GM18873 (cell line): ENCODE data around the gene ANK3.

ENCODE experiments used
- ATAC-seq: cut with Tn5 transposase; IDR thresholded peaks from one replicate; pipeline ENCODE4 v1.9.1; 2021; ENCODE audit warnings: mild to moderate bottlenecking, moderate library complexity, moderate number of reproducible peaks; ENCODE audit not compliant: unreplicated experiment, low FRiP score

The ANK3 gene

DNA sequence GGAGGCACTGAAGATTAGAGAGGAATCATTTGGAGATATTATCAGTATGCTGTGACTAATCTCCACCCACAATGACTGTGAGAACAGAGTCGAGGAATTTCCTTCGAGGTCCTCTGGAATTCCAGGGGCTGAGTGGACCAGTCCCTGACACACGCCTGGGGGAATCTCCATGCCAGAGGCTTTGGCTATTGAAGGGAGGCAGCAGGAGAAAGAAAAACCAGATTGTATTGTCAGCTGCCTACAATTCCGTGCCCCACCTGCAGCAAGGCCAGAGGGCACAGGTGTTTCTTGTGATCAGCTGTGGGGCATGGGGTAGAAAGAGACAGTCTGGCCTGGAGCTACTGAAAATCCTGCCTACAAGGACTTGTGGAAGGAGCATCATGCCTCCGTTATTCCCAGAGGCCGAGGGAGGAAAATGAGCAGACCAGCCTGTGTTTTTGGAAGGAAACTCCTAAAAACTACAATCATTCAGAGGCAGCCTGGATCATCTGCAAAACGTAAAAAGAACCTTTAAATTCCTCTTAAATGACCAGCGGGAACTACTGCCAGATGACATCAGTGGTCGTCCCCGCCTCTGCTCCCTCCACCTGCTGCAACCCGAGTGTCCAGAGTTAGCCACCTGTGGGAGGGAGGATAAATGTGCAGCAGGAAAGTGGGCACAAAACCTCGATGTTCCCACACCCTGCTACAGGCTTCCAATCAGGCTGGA is 25.4 kb upstream of the ANK3 start:
- ATAC-seq: no peak

DNA sequence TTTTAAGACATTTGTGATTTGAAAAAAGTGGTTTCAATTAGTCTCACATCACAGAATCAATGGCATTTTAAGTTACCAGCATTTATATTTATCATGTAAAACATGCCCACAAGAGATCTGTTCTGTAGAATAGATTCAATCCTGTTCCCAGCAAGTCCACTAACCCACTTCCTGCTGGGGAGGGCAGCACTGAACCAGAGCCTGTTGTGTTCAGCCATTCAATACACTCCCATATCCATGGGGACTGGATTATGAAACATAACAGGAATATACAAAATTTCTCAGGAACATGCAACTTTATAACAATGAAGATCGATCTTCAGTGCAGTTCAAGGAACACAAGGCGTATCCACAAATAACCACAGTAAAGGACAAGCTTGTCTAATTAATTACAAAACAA is 24.4 kb upstream of the ANK3 start:
- no peak for ATAC-seq

DNA sequence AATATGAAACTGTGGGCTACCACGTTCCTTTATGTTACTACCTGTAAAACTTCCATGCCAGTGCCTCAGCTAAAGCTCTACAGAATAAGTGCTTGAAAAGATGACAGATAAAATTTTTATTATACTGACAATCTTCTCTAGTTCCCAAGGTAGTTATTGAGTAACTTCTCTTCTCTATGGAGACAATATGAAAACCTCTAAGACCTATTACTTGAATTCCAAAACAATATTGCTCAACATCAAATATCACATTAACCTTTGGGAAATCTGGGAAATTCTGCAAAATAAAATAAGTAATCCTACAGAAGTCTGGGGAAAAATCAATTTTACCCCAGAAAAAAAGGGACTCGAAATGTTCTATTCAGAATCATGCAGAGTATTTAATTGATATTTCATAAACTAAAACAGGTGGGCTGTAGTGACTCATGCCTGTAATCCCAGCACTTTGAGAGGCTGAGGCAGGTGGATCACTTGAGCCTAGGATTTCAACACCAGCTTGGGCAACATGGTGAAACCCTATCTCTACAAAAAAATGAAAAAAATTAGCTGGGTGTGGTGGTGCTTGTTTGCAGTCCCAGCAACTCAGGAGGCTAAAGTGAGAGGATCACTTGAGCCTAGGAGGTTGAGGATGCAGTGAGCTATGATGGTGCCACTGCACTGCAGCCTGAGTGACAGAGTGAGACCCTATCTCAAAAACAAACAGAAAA is 23.8 kb upstream of the ANK3 start:
- ATAC-seq: no peak

DNA sequence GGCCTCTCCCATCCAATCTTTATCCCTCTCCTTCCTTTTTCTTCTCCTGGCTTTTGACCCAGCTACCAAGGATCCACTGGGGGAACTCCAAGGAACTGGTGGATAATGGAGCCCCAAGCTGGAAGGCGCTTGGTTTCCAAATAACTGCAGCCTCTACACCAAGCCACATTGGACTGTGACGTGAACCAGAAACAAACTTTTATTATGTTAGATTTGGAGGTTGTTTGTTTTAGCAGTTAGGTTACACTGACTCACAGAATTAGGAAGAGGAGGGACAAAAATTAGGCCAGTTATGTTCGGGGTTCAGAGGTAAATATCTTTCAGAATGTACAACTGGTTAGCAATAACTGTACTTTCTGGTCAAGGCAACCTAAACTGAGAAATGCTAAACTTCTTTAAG is 21.3 kb upstream of the ANK3 start:
- ATAC-seq: no peak

DNA sequence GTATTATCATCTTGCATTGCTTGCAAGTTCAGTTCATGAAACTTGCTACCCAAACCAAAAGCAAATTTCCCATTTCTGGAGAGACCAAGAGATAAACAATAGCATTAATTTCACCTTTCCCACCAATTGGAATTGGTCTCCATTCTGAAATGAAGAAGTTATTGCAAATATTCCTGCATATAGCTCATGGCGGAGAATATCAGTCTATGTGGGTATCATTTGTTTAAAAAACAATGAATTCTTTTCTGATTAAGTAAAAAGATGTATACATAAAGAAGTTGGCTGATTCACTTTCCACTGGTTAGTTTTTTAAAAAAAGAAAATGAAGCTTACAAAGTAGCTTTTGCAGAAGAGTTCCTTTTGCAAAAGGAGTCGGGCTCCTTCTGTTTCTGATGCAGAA is 19.5 kb upstream of the ANK3 start:
- ATAC-seq: no peak

DNA sequence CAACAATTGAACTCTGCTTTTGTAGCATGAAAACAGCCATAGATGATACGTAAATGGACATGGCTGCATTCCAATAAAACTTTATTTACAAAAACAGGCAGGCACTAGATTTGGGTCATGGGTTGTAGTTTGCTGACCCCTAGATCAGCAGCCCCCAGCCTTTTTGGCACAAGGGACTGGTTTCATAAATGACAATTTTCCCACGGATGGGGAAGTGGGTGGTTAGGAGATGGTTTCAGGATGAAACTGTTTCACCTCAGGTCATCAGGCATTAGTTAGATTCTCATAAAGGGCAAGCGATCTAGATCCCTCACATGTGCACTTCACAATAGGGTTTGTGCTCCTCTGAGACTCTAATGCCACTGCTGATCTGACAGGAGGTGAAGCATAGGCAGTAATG is 16.5 kb upstream of the ANK3 start:
- ATAC-seq: no peak

DNA sequence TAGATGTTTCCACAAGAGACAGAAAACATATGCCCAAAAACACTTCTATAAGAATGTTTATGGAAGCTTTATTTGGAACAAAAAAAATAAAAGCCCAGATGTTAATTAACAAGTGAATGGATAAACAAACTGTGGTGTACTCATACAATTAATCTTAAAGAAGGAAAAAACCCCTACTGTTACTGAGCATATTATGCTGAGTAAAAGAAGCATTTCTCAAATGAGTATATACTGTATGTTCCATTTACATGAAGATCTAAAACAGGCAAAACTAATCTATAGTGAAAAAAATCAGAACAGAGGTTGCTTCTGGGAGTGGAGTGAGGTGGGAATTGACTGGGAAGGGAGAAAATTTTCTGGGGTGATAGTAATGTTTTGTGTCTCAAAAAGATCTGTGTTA is 15.5 kb upstream of the ANK3 start:
- no peak for ATAC-seq

DNA sequence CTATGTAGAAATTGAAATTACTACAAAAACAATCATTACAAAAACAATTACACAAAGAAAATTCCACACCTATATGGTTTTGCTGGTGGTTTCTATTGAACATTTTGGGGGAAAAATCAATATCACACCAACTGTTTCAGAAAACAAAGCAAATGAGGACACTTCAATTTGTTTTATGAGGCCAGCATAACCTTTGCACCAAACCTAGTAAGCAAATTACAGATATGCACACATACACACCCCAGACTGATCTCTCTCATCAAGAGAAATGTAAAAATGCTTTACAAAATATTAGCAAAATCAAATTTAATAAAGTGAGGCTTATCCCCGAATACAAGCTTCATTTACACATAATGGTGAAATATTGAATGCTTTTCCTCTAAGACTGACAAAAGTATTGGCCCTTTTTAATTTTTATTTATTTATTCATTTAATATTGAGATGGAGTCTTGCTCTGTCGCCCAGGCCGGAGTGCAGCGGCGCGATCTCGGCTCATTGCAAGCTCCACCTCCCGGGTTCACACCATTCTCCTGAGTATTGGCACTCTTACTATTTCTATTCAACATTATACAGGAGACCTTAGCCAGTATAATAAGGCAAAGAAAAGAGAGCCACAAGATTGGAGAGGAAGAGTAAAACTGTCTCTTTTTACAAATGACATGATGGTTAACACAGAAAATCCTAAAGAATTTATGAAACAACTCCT is 13.6 kb upstream of the ANK3 start:
- ATAC-seq: no peak

DNA sequence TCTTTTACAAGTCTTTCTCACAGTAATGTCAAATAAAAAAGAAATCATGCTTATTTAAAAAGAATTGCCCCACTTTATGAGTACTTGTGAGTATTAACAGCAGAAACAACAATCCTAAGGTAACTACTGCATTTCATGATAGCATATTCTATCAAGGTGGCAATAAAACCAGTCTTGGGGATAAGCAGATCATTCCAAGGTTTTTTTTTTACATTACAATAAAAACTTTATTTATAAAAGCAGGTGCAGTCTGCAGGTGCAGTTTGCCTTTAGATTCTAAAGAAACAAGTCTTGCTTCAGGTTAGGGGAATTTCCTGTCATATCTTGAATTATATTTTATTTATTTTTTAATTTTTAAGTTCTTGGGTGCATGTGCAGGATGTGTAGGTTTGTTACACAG is 10.7 kb upstream of the ANK3 start:
- no peak for ATAC-seq

DNA sequence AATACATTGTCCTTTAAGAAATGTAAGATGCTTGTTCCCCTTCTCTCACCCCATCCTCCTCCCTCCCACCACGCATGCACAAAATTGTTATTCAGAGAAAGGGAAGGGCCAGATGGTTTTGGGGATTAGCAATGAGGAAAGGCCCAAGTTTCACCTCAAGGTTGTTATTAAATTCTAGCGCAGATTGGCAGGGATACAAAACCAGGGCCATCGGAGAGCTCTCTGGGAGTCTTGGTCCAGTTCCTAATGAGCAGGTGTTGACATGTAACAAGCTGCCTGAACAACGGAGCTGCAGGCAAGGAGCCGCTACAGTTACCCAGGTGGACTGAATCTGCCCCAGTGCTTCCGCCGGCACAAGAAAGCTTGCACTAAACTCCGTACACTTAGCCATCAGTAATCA is 9.7 kb upstream of the ANK3 start:
- no peak for ATAC-seq

DNA sequence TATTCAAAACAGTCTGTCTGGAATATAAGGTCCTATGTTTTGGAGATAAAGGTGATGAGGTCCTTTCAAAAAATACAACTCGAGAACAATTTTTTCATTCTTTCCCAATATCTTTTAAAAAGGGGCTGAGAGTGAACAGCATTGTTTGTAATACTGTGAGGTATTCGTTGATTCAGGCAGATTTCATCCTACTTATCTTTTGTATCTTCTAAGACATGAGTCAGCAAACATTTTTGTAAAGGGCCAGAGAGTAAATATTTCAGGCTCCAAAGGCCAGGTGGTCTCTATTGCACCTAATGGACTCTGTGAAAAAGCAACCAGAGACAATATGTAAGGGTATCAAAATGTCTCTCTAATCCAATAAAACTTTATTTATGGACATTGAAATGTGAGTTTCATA is 8.1 kb upstream of the ANK3 start:
- no peak for ATAC-seq

DNA sequence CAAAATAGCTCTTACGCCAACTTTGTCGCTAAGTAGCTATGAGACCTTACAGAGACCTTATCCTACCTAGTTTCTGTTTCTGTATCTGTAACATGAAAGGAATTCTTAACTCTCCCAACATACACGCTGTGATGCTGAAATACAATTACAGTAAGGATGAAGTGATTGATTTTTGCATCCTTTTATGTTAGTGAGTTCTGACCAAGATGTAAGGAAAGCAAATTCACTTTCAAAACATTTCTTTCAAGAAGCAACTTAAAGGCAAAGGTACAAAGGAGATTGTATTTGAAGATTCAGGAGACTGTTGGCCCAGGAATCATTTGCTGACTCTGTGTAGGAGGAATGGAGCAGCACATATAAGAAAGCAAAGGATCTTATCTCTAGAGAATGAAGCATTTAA is 7.1 kb upstream of the ANK3 start:
- no peak for ATAC-seq

DNA sequence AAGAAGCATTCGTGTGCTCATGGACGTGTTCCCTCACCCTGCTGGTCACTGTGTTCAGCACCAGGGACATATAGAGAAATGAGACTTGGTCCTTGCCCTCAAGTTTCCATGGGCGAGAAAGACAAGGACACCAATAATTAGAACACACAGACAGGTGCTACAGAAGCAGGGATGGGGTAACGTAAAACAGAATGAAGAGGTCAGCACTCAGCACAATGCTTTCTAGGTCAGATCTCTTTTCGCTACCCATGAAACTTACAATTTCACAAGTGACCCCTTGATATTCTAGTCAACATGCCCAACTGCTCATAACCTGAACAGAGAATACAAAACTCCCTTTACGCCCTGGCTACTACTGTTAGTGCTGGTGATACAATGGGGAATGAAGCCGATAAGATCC is 6.0 kb upstream of the ANK3 start:
- ATAC-seq: no peak

DNA sequence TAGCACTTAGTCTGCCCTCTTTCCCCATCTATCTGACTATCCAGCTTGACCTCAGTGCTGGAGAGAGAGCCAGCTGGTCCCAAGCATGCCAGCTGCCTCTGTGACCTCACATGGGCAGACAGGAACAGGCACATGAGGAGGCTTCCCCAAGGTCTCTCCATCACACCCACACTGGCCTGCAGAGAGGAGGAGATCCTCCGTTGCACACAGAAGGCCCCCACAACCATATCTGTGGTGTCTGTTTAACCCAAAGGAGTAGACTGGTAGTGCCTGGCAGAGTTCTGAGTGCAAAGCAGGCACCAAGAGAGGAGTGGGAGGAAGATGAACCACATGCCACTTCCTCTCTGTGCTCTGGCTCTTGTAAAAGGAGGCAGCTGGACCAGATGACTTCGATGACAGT is 4.8 kb upstream of the ANK3 start:
- no peak for ATAC-seq

DNA sequence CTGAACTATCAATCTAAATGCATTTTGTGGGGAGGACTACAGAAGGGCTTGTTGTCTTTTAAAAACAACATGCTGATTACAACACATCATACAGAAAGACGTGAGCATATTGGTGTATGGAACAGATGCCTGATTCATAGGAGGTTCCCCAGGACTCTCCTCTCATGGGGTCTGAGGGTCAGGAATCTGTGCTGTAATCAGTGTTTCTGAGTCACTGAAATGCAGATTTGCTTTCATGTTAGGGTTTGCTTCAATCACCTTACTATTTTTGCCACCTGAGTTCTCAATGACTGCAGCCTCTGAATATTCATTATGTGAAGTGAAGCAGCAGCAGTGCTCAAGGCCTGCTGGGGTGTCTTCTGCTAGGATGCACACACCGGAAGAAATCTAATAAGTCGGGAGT is 550 bp upstream of the ANK3 start:
- ATAC-seq: no peak

DNA sequence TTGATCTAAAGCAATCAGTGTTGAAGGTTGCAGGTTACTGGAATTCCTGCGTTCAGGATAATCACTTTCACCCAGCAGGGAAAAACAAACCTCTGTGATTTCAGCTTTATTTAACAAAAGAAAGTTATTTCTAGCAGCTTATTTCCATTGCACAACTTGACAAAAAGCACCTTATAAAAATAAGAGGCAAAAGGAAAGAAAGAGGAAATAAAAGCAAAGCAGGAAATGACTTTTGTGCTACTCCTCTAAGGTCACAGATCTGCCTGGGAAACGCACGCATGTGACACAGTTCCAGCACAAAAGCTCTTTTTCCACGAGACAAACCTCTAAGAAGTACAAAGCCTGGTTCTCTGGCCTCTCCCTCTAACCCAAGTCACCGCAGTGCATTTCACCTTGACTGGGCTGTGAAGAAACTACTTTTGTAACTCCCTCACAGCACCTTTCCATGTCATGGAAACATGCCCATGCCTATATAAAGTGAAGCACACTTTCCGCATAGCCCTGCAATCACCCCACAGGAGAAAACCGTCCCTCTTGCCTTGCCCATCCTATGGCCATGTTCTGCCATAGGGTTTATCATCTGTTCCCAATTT is 870 bp downstream of the ANK3 start:
- ATAC-seq: no peak

DNA sequence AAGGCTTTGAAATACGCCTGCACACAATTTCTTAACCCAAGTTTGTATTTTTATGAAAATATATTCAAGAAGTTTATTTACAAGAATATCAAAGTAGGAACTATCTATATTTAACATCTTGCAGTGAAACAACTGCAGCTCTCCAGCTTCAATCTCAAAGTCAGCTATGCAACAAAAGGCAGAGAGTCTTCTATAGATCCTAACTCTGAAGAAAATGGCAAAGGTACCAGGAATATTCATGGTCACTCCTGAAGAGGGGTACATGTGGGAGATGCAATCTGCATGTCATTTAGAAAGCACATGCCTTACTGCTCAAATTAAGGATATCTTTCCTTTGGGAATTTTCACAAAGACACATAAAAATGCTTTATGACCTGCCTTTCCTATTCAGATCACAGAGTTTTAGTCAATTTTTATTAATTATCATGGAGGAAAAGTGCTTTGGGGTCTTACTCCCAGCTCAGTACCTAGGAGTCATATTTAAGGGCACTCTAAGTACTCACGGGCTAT is 1.5 kb downstream of the ANK3 start:
- no peak for ATAC-seq

DNA sequence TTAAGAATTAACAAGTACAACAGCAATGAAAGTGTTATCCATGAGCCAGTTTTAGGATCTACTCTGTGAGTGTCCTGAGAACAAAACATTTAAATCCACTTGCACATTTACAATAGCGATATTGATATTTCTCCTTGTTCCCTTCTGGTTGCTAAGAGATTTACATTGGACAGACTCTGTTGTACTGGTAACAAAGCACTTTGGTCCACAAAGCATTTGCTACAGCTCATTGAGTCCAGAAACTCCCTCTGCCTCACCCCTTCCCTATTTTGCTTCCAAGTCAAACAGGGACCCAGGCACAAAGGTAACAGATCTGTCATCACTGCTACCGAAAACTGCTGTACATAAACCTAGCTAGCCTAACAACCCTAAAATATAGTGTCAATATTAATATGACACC is 2.1 kb downstream of the ANK3 start:
- ATAC-seq: no peak

DNA sequence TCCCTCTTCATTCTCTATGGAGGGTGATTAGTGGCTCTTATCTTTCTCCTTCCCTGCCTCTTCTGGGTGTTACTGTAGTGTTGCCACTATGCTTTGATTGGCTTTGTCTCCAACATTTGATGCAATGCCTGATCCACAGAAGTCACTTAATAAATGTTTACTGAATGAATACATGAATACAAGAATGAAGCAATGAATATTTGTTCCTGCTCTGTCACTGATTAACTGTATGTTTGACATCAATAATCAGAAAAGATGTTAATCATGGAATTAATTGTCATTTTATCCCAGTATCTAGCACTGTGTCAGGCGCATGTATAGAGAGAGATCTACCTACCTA is 4.3 kb downstream of the ANK3 start:
- no peak for ATAC-seq

DNA sequence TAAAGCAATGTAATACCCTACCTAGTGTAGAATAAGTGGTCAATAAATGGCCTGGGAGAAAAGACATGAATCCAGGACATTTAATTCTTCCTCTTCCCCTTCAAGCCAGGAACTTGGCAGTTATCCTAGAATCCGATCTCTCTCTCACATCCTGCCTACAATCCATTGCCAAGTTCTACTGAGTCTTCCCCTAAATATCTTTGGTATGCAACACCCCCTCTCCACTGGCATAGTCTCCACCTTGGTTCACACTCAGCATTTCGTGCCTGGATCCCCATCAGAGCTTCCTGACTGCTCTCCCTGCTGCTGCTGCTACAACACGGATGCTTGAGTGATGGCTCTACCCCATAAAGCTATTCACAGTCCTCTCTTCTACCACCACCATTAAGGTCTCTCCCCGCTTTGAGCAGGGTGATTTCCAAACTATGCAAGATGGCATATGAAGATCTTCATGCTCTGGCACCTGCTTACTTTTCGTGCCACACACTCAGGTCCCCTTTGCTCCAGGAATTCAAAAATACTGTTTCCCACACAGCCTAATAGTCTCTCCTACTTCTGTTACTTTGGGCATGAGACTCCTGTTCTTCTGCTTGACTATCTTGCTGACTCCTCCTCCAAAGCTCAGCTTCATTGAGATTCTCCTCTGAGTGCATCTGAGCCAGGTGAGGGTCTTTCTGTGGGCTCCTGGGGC is 4.8 kb downstream of the ANK3 start:
- no peak for ATAC-seq

DNA sequence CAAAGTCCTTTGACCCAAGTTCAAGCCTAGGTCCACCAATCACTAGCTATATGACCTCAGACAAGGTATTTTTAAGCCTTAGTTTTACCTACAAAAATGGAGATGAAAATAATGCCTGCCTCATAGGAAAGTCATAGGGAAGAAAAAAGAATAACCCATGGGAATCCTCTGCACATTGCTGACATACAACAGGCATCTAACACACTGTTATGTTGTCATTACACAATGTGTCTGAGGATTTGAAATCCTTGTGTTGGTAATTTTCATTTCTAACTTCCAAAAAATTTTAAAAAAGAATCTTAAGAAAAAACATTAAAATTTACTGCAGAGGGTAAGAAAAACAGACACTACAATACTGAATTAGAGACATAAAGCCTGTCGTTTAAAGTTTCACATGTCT is 5.7 kb downstream of the ANK3 start:
- no peak for ATAC-seq
